HG02571 (cell line): ENCODE data around the gene UPK1A.
"Not testable (repeated sequence)": the region's sequence is repeated elsewhere in the genome, so short reads cannot be mapped to it uniquely, and the experiment has no call there.

Experiments used
- ATAC-seq: cut with Tn5 transposase; IDR thresholded peaks from one replicate; pipeline ENCODE4 v1.9.1; 2021; ENCODE audit warnings: mild to moderate bottlenecking, moderate library complexity; ENCODE audit not compliant: unreplicated experiment

Gene UPK1A

GRCh38 chr19:35644206-35644986 is 21.9 kb upstream of the UPK1A start:
- ATAC-seq, result peak; percentile 61

GRCh38 chr19:35644987-35645679 is 21.2 kb upstream of the UPK1A start:
- no peak for ATAC-seq

GRCh38 chr19:35645680-35646511 is 20.4 kb upstream of the UPK1A start:
- no peak for ATAC-seq

- ATAC-seq, result peak; percentile 44
Observed at GRCh38 chr19:35648017-35648961, 18.0 kb upstream of the UPK1A start, which contains the start of gene COX6B1. TSS of gene COX6B1 (plus strand) at chr19:35648323. CDS start at chr19:35651244, 2,921 bp downstream.

GRCh38 chr19:35650581-35650980 is 15.7 kb upstream of the UPK1A start:
- no peak for ATAC-seq

GRCh38 chr19:35654828-35655227 is 11.5 kb upstream of the UPK1A start:
- not testable (repeated sequence) for ATAC-seq

GRCh38 chr19:35655600-35655999 is 10.7 kb upstream of the UPK1A start:
- ATAC-seq, result no peak

GRCh38 chr19:35656700-35657099 is 9.6 kb upstream of the UPK1A start:
- no peak for ATAC-seq

GRCh38 chr19:35657904-35658700 is 8.2 kb upstream of the UPK1A start:
- no peak for ATAC-seq

GRCh38 chr19:35661995-35662340 is 4.3 kb upstream of the UPK1A start:
- no peak for ATAC-seq

- ATAC-seq, result no peak
Observed at GRCh38 chr19:35663981-35664380, 2.3 kb upstream of the UPK1A start.

GRCh38 chr19:35665157-35665556 is 1.2 kb upstream of the UPK1A start:
- no peak for ATAC-seq

- no peak for ATAC-seq
Observed at GRCh38 chr19:35665604-35666003, 713 bp upstream of the UPK1A start.

- no peak for ATAC-seq
Observed at GRCh38 chr19:35669566-35669965, 3.2 kb downstream of the UPK1A start.

GRCh38 chr19:35669974-35670373 is 3.7 kb downstream of the UPK1A start:
- ATAC-seq, result no peak

- no peak for ATAC-seq
Observed at GRCh38 chr19:35670686-35671085, 4.4 kb downstream of the UPK1A start.

GRCh38 chr19:35671818-35672217 is 5.5 kb downstream of the UPK1A start:
- ATAC-seq, result no peak

- no peak for ATAC-seq
Observed at GRCh38 chr19:35673121-35673804, 6.9 kb downstream of the UPK1A start.

- no peak for ATAC-seq
Observed at GRCh38 chr19:35675589-35676140, 9.3 kb downstream of the UPK1A start.
